ENCODE data around the gene SOX13.
"Not testable (repeated sequence)": the region's sequence is repeated elsewhere in the genome, so short reads cannot be mapped to it uniquely, and the experiment has no call there.

The SOX13 gene

DNA sequence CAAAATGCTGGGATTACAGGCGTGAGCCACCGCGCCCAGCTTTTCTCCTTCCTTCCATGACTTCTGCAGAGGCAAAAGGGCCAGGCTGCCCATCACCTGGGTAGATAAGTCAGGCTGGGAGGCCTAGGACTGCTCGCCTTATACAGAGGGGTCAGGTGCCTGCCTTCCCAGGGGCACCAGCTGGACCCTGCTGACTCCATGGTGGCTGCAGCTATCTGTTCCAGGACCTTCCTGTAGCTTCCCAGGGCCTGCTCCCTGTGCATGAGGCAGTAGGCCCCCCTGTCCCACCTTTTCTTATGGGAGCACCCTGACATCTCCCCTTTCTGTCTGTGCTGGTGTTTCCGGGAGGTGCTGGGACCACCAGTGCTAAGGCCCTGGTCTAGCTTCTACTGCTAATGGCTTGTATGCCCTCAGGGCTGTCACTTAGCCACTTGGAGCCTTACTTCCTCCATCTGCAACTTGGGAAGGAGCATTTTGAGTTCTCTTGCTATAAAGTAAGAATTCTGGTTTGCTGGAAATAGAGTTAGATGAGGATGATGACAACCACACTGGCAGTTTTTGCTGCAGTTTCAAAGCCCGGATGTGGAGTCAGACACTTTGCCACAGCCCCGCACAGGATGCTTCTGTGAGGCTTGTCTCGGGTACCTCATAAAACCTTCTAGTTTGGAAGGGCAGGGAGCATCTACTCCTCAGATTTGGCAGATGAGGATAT is 14.4 kb downstream of the SOX13 start:
- DNase-seq (ENCODE audit: low spot score) = no peak
- no peaks in the 10 kb centered on the region for H3K27me3 Mint-ChIP-seq (ENCODE audit: low read depth)
- no peak overlapping the region for H3K27ac Mint-ChIP-seq
- no peaks in the 10 kb centered on the region for H3K36me3 Mint-ChIP-seq (ENCODE audit: low read depth)
- H3K9me3 Mint-ChIP-seq = no peaks in the 10 kb centered on the region
- H3K4me1 Mint-ChIP-seq (ENCODE audit: low read depth) = no peaks in the 10 kb centered on the region
- H3K4me3 Mint-ChIP-seq = no peak overlapping the region

DNA sequence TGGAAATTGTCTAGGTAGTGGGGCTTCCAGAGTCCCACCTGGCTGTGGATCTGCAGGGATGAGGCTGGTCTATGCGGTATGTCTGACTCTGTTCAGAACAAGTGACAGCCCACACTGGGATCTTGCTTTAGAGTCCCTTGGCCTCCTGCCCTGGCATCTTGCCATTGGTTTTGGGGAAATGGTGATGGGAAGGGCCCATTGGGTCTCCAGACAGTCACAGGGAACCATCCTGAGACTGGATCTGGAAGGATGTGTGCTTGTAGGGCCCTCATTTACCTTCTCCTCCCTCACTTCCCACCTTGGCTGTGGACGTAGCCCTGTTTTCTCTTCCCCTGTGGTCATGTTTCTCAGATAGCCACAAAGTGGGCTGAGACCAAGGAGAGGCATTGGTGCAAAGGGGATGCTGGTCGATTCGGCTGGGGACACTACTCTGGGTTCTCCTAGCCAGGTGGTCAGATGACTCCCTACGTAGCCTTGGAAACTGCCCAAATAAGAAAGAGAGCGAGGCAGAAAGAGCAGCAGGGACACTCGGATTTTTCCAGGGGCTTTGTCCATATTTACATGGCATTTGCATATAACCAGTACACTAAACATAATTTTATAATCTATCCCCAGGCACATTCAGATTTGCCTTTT is 15.1 kb downstream of the SOX13 start:
- no peak overlapping the region for H3K27ac Mint-ChIP-seq
- no peak overlapping the region for H3K4me3 Mint-ChIP-seq
- no peaks in the 10 kb centered on the region for H3K27me3 Mint-ChIP-seq (ENCODE audit: low read depth)
- H3K9me3 Mint-ChIP-seq = no peaks in the 10 kb centered on the region
- no peaks in the 10 kb centered on the region for H3K36me3 Mint-ChIP-seq (ENCODE audit: low read depth)
- no peaks in the 10 kb centered on the region for H3K4me1 Mint-ChIP-seq (ENCODE audit: low read depth)
- DNase-seq (ENCODE audit: low spot score) = no peak

DNA sequence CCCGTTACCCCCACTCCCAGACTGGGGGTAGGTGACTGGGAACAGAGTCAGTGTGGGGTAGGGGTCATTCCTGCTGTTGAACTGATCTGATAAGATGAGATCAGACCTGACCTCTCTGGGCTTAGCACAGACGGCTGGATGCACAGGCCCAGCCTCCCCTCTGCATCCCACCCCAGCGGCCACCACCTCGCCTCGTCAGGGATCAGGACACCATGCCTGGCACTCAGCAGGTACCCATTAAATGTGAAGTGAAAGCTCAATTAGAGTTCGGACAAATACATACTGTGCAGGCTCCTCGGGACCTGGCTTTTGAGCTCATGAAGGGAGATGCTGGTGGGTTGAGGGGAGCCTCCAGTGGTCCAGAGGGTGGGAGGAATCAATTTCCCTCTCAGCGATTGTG is 15.7 kb downstream of the SOX13 start:
- H3K4me1 Mint-ChIP-seq (ENCODE audit: low read depth) = no peaks in the 10 kb centered on the region
- H3K27me3 Mint-ChIP-seq (ENCODE audit: low read depth) = no peaks in the 10 kb centered on the region
- DNase-seq (ENCODE audit: low spot score) = no peak
- H3K9me3 Mint-ChIP-seq = no peaks in the 10 kb centered on the region
- H3K4me3 Mint-ChIP-seq = no peak overlapping the region
- no peak overlapping the region for H3K27ac Mint-ChIP-seq
- no peaks in the 10 kb centered on the region for H3K36me3 Mint-ChIP-seq (ENCODE audit: low read depth)

DNA sequence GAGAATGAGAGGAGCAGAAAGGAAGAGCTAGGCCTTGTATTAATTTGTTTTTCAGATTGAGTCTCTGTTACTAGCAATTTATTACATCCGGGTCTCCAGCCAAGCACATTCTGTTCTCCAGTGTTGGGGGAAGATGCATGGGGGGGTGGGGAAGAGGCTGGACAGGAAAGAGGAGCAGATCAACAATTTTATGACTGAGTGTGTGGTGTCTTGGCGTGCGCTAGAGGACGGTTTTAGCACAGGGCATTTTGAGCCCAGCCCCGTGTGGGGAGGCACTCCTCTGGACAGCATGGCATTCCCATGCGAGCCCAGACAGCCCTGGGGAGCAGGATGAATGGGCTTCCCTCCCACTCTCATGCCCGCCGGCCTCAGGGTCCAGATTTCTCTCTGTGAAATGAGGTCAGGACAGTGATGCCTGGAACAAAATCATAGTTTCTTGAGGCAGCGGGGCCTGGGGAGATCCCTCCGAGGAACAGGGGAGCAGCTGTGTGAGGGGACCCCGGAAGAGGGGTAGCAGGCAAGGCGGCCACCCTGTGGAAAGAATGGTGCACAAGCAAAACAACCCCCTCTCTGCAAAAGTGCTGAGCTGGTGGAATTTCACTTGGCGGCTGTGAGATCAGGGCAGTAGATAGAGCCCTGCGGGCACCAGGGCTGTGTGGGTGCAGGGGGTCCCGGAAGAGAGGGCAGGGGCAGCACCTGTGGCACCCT is 16.3 kb downstream of the SOX13 start:
- no peak overlapping the region for H3K27ac Mint-ChIP-seq
- no peak overlapping the region for H3K4me3 Mint-ChIP-seq

DNA sequence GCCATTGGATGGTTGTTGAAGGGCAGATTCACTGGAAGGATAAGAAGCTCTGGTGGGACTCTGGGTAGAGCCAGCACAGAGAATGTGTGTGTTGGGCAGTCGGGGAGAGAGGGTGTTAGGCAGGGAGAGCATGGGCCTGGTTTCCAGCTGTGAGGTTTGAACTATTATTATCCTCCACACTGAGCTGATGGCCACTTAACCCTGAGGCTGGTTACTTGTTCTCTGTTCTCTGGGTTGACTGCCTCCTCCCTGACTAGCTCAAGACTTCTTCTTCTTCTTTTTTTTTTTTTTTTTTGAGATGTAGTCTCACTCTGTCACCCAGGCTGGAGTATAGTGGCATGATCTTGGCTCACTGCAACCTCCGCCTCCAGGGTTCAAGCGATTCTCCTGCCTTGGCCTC is 17.2 kb downstream of the SOX13 start:
- not testable (repeated sequence) for H3K4me1 Mint-ChIP-seq (ENCODE audit: low read depth); H3K9me3 Mint-ChIP-seq; H3K4me3 Mint-ChIP-seq; H3K27ac Mint-ChIP-seq; H3K36me3 Mint-ChIP-seq (ENCODE audit: low read depth); H3K27me3 Mint-ChIP-seq (ENCODE audit: low read depth); DNase-seq (ENCODE audit: low spot score)

More for the DNA sequence above, 16.3 kb downstream of the SOX13 start:
- no peak for DNase-seq (ENCODE audit: low spot score)
- Mint-ChIP-seq H3K4me1 (ENCODE audit: low read depth) (no peaks in the 10 kb centered on the region), H3K27me3 (ENCODE audit: low read depth) (no peaks in the 10 kb centered on the region), H3K36me3 (ENCODE audit: low read depth) (no peaks in the 10 kb centered on the region), H3K9me3 (no peaks in the 10 kb centered on the region)

DNA sequence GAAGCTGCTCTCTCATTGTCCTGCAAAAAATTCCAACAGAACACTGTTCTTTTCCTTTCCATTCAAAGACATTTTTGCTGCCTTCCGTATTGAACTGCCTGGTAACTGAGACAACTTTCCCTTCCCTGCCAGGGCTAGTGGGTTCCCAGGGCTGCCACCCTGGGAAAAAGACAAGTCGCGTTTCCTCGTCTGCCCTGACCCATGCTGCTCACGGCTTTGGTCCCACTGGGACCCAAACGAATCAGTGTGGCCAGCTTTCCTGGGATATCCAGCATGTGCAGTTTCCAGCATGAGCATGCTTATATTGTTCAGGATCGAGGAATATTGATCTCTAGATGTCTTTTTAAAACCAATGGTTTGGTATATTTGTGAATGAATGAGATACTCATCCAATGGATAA is 18.2 kb downstream of the SOX13 start:
- H3K4me3 Mint-ChIP-seq = no peak overlapping the region
- no peak for DNase-seq (ENCODE audit: low spot score)
- no peaks in the 10 kb centered on the region for H3K4me1 Mint-ChIP-seq (ENCODE audit: low read depth)
- H3K27ac Mint-ChIP-seq = no peak overlapping the region
- no peaks in the 10 kb centered on the region for H3K36me3 Mint-ChIP-seq (ENCODE audit: low read depth)
- H3K9me3 Mint-ChIP-seq = no peaks in the 10 kb centered on the region
- H3K27me3 Mint-ChIP-seq (ENCODE audit: low read depth) = no peaks in the 10 kb centered on the region

DNA sequence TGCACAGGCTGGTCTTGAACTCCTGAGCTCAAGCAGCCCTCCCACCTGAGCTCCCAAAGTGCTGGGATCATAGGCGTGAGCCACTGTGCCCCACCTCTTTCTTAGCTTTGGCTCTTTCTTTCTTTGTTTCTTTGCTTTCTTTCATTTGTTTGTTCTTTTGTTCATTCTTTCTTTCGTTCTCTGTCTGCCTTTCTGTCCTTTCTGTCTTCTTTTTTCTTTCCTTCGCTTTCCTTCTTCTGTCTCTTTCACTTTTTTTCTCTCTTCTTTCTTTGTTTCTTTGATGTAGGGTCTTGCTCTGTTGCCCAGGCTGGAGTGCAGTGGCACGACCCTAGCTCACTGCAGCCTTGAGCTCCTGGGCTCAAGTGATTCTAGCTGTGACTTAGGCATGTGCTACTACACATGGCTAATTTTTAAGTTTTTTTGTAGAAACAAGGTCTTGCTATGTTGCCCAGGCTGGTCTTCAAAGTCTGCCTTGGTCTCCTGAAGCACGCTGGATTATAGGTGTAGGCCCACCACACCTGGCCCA is 18.9 kb downstream of the SOX13 start:
- Mint-ChIP-seq H3K4me3 (no peak overlapping the region), H3K27ac (no peak overlapping the region), H3K9me3 (no peaks in the 10 kb centered on the region), H3K36me3 (ENCODE audit: low read depth) (no peaks in the 10 kb centered on the region), H3K4me1 (ENCODE audit: low read depth) (no peaks in the 10 kb centered on the region), H3K27me3 (ENCODE audit: low read depth) (no peaks in the 10 kb centered on the region)
- no peak for DNase-seq (ENCODE audit: low spot score)

DNA sequence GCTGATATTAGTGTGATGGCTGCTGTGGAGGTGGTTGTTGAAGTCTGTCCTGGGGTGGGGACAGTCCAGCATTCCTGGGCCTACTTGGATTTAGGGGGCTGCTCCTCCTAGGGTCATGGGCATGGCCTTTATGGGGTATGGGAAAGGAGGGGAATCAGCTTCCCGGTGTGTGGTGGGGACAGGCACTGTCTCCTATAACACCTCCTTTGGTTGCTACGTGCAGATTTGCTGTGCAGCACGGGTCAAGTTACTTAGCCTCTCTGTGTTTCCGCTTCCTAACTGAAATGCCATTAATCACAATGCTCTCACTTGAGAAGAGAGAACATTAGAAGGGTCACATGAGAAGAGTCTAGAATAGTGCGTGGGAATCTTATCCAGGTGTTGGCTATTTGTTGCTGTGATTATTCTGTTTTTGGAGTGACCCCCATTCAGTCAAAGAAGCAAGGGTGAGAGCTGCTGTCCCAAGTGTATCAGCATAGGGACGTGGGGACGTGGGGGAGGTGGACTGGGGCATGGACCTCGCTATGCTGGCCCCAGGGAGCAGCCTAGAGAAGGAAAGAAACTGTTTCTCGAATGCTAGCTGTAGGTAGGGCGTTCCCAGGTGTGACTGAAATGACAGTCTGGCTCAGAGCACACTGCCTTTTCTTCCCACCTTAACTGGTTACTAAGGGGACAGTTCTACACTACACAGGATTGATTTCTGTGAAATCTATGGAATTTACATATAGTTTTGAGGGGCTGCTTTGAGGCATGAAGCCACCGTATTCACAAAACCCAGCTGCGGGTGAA is 19.9 kb downstream of the SOX13 start:
- H3K27ac Mint-ChIP-seq = no peak overlapping the region
- H3K4me3 Mint-ChIP-seq = no peak overlapping the region
- no peaks in the 10 kb centered on the region for H3K36me3 Mint-ChIP-seq (ENCODE audit: low read depth)

DNA sequence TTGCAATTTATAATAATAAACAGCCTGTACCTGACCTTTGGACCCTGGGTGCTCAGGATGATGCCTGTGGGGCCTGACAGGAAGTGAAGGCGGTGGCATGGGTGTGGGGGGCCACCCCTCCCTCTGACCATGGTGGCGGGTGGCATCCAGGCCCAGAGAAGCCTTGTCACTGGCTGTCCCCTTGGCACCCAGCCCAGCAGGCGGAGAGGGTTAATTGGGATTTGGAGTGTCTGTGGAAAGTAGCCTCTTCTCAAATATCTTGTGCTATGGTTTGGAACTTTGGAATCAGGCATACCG is 20.5 kb downstream of the SOX13 start:
- no peak overlapping the region for H3K4me3 Mint-ChIP-seq
- DNase-seq (ENCODE audit: low spot score) = no peak
- no peak overlapping the region for H3K27ac Mint-ChIP-seq
- H3K9me3 Mint-ChIP-seq = no peaks in the 10 kb centered on the region
- no peaks in the 10 kb centered on the region for H3K36me3 Mint-ChIP-seq (ENCODE audit: low read depth)
- H3K27me3 Mint-ChIP-seq (ENCODE audit: low read depth) = no peaks in the 10 kb centered on the region
- H3K4me1 Mint-ChIP-seq (ENCODE audit: low read depth) = no peaks in the 10 kb centered on the region

More for the DNA sequence above, 19.9 kb downstream of the SOX13 start:
- Mint-ChIP-seq H3K4me1 (ENCODE audit: low read depth) (no peaks in the 10 kb centered on the region), H3K9me3 (no peaks in the 10 kb centered on the region), H3K27me3 (ENCODE audit: low read depth) (no peaks in the 10 kb centered on the region)
- DNase-seq (ENCODE audit: low spot score) = no peak

DNA sequence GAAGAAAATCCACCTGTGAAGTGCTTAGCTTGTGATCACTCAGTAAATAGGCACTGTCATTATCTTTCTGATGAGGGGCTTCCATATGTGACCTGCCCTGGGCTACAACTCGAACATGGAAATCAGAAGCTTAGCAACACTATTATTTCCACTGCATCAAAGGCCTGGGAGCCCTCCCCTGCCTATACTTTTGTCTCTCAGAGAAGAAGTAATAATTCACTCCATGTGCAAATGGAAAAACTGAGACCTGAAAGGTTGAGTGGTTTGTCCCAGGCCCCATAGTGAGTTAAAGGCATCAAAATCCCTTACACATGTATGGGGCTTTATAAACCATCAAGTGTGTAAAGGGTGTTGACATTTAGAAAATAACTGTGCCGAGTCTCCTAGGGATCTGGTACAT is 20.9 kb downstream of the SOX13 start:
- Mint-ChIP-seq H3K27me3 (ENCODE audit: low read depth) (no peaks in the 10 kb centered on the region), H3K9me3 (no peaks in the 10 kb centered on the region), H3K27ac (no peak overlapping the region), H3K36me3 (ENCODE audit: low read depth) (no peaks in the 10 kb centered on the region), H3K4me1 (ENCODE audit: low read depth) (no peaks in the 10 kb centered on the region), H3K4me3 (no peak overlapping the region)
- DNase-seq (ENCODE audit: low spot score) = no peak

DNA sequence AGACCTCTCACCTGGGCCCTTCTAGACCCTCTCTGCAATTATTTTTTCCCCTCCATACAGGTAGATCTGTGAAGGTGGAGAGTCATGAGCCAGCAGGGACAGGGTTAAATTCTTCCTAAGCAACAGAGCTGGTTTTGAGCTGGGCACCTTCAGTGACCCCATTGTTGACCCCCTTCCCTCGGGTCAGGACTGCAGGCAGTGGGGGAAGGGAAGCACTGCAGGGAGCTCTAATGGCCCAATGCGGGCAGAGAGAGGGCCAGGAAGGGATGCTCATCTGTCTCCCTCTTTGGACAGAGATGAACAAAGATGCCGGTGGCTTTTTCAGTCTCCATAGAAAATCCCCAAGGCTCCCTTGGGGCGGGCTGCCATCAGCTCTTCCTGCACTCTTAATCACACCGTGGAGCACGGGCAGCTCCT is 21.4 kb downstream of the SOX13 start:
- no peak overlapping the region for H3K27ac Mint-ChIP-seq

DNA sequence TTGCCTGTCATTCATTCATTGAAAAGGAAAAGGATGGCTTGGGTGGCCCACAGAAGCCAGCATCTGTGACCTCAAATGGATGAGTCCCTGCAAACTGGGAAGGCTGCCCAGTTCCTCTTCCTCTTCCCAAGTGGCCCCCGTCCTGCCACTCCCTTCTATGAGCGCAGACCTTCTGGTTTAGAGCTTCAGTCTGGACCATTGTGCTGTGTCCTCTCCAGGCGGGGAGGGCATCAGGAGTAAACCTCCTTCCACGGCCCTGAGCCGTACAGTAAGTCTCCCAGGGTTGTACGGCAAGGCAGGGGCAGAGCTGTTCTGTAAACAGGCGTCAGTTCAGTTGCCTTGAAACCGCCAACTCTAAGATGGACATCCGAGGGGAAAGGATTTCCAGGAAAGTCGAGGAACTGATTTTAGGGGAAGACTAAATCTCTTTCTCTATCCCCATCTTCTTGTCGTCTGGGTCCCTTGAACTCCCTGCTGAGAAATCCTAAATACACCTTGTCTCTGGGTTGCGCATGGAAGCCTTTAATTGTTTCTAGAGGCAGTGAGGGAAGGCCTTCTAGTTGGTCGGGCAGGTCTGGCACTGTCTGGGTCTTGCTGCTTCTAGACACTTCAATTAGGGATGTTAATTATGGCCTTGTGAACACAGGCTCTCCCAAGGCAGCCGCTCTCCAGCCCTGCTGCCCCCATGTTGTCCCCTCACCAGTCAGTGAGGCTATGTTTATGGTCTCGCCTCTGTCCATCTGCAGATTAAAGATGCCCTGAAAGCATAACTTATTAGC is 22.1 kb downstream of the SOX13 start:
- no peak for DNase-seq (ENCODE audit: low spot score)
- Mint-ChIP-seq H3K9me3 (no peaks in the 10 kb centered on the region), H3K4me1 (ENCODE audit: low read depth) (no peaks in the 10 kb centered on the region), H3K36me3 (ENCODE audit: low read depth) (no peaks in the 10 kb centered on the region), H3K27me3 (ENCODE audit: low read depth) (no peaks in the 10 kb centered on the region), H3K27ac (no peak overlapping the region), H3K4me3 (no peak overlapping the region)

More for the DNA sequence above, 21.4 kb downstream of the SOX13 start:
- no peak for DNase-seq (ENCODE audit: low spot score)
- H3K4me3 Mint-ChIP-seq = no peak overlapping the region
- no peaks in the 10 kb centered on the region for H3K9me3 Mint-ChIP-seq
- H3K4me1 Mint-ChIP-seq (ENCODE audit: low read depth) = no peaks in the 10 kb centered on the region
- no peaks in the 10 kb centered on the region for H3K36me3 Mint-ChIP-seq (ENCODE audit: low read depth)
- no peaks in the 10 kb centered on the region for H3K27me3 Mint-ChIP-seq (ENCODE audit: low read depth)

DNA sequence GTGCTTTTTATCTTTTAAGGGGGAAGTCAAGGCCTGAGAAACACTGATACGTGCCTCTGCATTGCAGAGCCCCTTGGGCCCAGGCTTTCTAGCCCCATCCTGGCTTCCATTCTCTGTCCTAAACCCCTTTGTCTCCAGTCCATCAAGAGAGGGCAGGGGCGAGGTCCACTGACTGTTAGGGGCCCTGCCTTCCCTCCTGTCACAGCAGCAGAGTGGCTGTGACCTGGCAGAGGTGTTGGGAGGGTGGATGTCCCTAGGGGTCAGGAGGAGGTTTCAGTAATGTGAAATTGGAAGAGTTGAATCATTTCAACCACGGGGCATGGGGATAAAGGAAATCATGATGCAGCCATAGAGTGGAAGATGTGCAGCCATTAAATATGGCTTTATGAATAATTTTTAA is 24.0 kb downstream of the SOX13 start:
- H3K36me3 Mint-ChIP-seq (ENCODE audit: low read depth) = no peaks in the 10 kb centered on the region
- H3K4me1 Mint-ChIP-seq (ENCODE audit: low read depth) = no peaks in the 10 kb centered on the region
- DNase-seq (ENCODE audit: low spot score) = no peak
- no peak overlapping the region for H3K27ac Mint-ChIP-seq
- H3K4me3 Mint-ChIP-seq = no peak overlapping the region
- H3K27me3 Mint-ChIP-seq (ENCODE audit: low read depth) = no peaks in the 10 kb centered on the region
- H3K9me3 Mint-ChIP-seq = no peaks in the 10 kb centered on the region
